Mucosa of stomach (tissue), 1 donor: ENCODE measurements around the gene MANF.

Experiments used
- H3K27me3 ChIP-seq: one replicate; pipeline ENCODE4 v1.7.0; 2013; ENCODE audit warnings: mild to moderate bottlenecking, low read length; ENCODE audit not compliant: control insufficient read depth, insufficient read depth
- H3K36me3 ChIP-seq: one replicate; pipeline ENCODE4 v1.7.0; 2013; ENCODE audit warnings: low read length; ENCODE audit not compliant: control insufficient read depth, insufficient read depth
- H3K4me1 ChIP-seq: one replicate; pipeline ENCODE4 v1.7.0; 2013; ENCODE audit warnings: mild to moderate bottlenecking, low read length; ENCODE audit not compliant: control insufficient read depth, insufficient read depth
- H3K4me3 ChIP-seq: one replicate; pipeline ENCODE4 v1.7.0; 2013; ENCODE audit warnings: low read length
- H3K9ac ChIP-seq: one replicate; pipeline ENCODE4 v1.7.0; 2013; ENCODE audit warnings: mild to moderate bottlenecking, low read length, moderate library complexity
- H3K9me3 ChIP-seq: one replicate; pipeline ENCODE4 v1.7.0; 2013; ENCODE audit warnings: mild to moderate bottlenecking, low read length, moderate library complexity; ENCODE audit not compliant: control insufficient read depth
- donor health status: Pancreatic carcinoma.

MANF gene

GRCh38 chr3:51422211-51422610, 37.1 kb downstream of the MANF start:
- no peaks in the 10 kb centered on the region for H3K27me3 ChIP-seq
- no peak overlapping the region for H3K4me3 ChIP-seq
- no peaks in the 10 kb centered on the region for H3K4me1 ChIP-seq
- H3K36me3 ChIP-seq = peaks cover 6% of the 10 kb centered on the region
- no peak overlapping the region for H3K9ac ChIP-seq
- no peaks in the 10 kb centered on the region for H3K9me3 ChIP-seq

DNA sequence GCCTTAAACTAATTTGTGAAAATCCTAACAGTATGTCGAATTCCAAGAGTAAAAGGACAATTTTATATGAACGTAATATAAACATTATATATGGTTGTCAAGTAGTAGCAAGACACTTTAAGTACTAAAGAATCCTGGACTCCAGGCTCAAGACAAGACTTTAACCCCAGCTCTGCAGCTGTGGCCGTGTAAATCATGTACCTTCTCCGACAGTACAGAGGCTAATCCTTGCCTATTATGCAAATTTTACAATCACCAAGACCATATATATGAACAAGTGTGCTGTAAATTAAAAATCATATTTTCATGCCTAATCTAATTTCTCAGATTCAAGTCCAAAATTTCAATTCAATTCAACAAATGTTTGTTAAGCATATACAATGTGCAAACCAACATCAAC, 41.8 kb downstream of the MANF start:
- Histone ChIP-seq H3K9ac (no peak overlapping the region), H3K9me3 (no peaks in the 10 kb centered on the region), H3K27me3 (no peaks in the 10 kb centered on the region), H3K36me3 (no peaks in the 10 kb centered on the region), H3K4me3 (no peak overlapping the region), H3K4me1 (no peaks in the 10 kb centered on the region)

GRCh38 chr3:51429138-51429537, 44.0 kb downstream of the MANF start:
- Histone ChIP-seq H3K9ac (no peak overlapping the region), H3K36me3 (no peaks in the 10 kb centered on the region), H3K9me3 (no peaks in the 10 kb centered on the region), H3K27me3 (no peaks in the 10 kb centered on the region), H3K4me3 (no peak overlapping the region), H3K4me1 (no peaks in the 10 kb centered on the region)

GRCh38 chr3:51434110-51434509, 49.0 kb downstream of the MANF start:
- Histone ChIP-seq H3K36me3 (no peaks in the 10 kb centered on the region), H3K4me3 (no peak overlapping the region), H3K27me3 (no peaks in the 10 kb centered on the region), H3K9ac (no peak overlapping the region), H3K4me1 (peaks cover 5% of the 10 kb centered on the region), H3K9me3 (no peaks in the 10 kb centered on the region)

DNA sequence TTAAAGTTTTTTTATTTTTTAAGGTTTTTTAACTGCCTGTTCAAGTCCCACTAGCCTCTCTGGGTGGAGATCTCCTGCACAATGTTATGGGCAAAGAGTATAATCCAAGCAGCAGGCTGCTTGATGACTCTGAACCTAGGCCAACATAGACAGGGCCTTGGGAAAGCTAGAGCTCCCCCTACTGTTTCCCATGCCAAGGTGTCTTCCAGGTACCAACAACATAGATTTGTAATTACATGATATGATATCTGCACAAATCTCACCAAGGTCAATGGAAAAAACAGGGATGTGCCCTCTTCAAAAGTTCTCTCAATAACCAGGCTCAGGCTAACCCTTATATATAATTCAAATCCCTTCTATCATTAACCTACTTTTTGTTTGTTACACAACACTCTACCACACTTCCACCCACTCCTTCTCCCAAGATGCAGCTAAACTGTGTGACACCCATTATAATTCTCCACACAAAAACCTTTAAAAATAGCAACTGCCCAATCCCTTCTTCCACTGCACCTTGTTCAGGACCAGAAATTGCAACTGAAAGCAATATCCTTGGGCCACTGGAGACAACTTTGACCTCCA, 49.7 kb downstream of the MANF start:
- H3K4me3 ChIP-seq = no peak overlapping the region
- peaks cover 5% of the 10 kb centered on the region for H3K4me1 ChIP-seq
- no peak overlapping the region for H3K9ac ChIP-seq
- H3K9me3 ChIP-seq = no peaks in the 10 kb centered on the region
- H3K36me3 ChIP-seq = no peaks in the 10 kb centered on the region
- no peaks in the 10 kb centered on the region for H3K27me3 ChIP-seq

DNA sequence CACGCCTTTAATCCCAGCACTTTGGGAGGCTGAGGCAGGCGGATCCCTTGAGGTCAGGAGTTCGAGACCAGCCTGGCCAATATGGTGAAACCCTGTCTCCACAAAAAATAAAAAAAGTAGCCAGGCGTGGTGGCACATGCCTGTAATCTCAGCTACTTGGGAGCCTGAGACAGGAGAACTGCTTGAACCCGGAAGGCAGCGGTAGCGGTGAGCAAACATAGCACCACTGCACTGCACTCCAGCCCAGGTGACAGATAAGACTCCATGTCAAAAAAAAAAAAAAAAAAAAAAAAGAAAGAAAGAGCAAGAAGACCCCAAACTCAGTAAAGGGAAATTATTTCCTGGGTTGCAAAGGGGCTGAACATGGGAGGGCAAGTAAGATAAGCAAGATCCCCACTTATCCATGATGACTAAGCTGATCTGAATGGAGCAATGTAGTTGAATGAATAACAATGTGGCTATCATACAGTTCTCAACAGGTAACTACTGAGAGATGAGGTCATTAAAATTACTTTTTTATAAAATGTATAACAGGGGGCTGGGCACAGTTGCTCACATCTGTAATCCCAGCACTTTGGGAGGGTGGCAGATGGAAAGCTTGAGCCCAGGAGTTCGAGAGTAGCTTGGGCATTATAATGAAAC, 52.0 kb downstream of the MANF start:
- no peaks in the 10 kb centered on the region for H3K9me3 ChIP-seq
- no peak overlapping the region for H3K9ac ChIP-seq
- no peaks in the 10 kb centered on the region for H3K27me3 ChIP-seq
- H3K36me3 ChIP-seq = no peaks in the 10 kb centered on the region
- H3K4me3 ChIP-seq = no peak overlapping the region
- peaks cover 5% of the 10 kb centered on the region for H3K4me1 ChIP-seq
